Mesothelial cell of epicardium (in vitro differentiated cells): ENCODE data around the gene ARHGDIB. TPM values are rescaled to one million over a fixed set of nuclear protein-coding genes. Genes with fewer than 3 reads are reported as not detected.

Source experiments
- DNase-seq, 2 experiments: peaks; one replicate each; pipeline ENCODE4 v3.0.0; 2021; ENCODE audit warnings: low spot score in 2 of 2; ENCODE audit not compliant: unreplicated experiment in 2 of 2
- H3K27ac Mint-ChIP-seq: 2 replicates; pipeline ENCODE4 v1.8.0; 2021; ENCODE audit warnings: mixed read lengths
- H3K27me3 Mint-ChIP-seq: 2 replicates; pipeline ENCODE4 v1.8.0; 2021; ENCODE audit warnings: low read depth, mixed read lengths
- H3K36me3 Mint-ChIP-seq: 2 replicates; pipeline ENCODE4 v1.8.0; 2021; ENCODE audit warnings: mixed read lengths
- H3K4me1 Mint-ChIP-seq: 2 replicates; pipeline ENCODE4 v1.8.0; 2021; ENCODE audit warnings: mixed read lengths
- H3K4me3 Mint-ChIP-seq: 2 replicates; pipeline ENCODE4 v1.8.0; 2021; ENCODE audit warnings: mild to moderate bottlenecking, moderate library complexity, mixed read lengths
- H3K9me3 Mint-ChIP-seq: 2 replicates; pipeline ENCODE4 v1.8.0; 2021; ENCODE audit warnings: mixed read lengths
- total RNA-seq: library from RNA; stranded (reverse); gene quantifications from 3 replicates; pipeline ENCODE4 v1.2.1, GENCODE V29; 2021
- TF ChIP-seq, protein P1 (sequence below): fragments of 200-600 bp; sonication (generic); IDR thresholded peaks from one replicate; pipeline ENCODE4 v1.5.0; 2021; ENCODE audit warnings: antibody characterized with exemption; ENCODE audit not compliant: unreplicated experiment

The ARHGDIB gene
- total RNA-seq, 1 donor from 2014 or later: 28.5 TPM

DNA sequence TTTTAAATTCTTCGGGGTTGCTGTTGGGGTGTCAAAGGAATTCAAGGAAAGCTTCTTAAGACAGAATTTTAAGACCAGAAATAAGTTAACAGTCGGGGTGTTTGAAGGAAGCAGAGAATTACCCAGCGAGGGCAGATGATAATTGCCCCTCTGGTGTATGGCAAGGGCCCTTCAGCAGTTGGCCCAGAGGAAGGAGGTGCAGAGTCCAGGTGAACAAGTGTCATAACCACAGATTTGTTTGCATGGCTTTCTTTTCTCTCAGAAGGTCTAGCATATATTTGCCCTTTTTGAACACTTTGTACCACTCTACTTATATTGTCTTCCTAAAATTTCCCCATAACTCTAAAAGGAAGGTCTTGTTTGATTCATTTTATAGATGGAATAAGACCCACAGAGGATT lies 13.2 kb upstream of the ARHGDIB start:
- no peak for DNase-seq
- Mint-ChIP-seq H3K4me3 (no peak overlapping the region), H3K36me3 (peaks cover 4% of the 10 kb centered on the region), H3K4me1 (peaks cover 7% of the 10 kb centered on the region), H3K27ac (no peak overlapping the region), H3K27me3 (no peaks in the 10 kb centered on the region), H3K9me3 (peaks cover 14% of the 10 kb centered on the region)
- TF ChIP-seq, protein P1, sequence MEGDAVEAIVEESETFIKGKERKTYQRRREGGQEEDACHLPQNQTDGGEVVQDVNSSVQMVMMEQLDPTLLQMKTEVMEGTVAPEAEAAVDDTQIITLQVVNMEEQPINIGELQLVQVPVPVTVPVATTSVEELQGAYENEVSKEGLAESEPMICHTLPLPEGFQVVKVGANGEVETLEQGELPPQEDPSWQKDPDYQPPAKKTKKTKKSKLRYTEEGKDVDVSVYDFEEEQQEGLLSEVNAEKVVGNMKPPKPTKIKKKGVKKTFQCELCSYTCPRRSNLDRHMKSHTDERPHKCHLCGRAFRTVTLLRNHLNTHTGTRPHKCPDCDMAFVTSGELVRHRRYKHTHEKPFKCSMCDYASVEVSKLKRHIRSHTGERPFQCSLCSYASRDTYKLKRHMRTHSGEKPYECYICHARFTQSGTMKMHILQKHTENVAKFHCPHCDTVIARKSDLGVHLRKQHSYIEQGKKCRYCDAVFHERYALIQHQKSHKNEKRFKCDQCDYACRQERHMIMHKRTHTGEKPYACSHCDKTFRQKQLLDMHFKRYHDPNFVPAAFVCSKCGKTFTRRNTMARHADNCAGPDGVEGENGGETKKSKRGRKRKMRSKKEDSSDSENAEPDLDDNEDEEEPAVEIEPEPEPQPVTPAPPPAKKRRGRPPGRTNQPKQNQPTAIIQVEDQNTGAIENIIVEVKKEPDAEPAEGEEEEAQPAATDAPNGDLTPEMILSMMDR: no peak

DNA sequence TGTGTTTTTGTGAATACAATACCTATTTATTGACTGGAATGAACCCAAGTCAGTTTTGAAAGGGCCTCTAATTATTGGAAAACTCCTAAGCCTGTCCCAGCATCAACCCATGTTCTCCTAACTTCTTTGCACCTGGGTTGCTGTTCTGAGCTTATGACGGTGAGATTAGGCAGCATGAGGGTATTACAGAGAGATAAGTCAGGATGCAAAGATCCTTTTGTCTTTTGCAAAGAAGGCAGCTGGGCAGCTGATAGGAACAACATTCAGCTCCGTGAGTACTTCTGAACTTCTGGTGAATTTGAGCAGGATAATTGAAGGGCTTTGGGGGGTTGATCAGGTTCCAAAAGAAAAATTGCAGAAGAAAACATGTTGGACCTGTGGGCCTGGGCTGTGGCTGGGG lies 11.4 kb upstream of the ARHGDIB start, which contains the start of gene PDE6H:
Gene PDE6H (plus strand): TSS at position 227 of the 400 bp plus-strand sequence. CDS start 4,971 bp downstream, outside the sequence.
- no peak within 1 kb of the TSS for H3K27ac Mint-ChIP-seq
- DNase-seq: no peak
- TF ChIP-seq, protein P1: no peak
- peaks cover 17% of the 10 kb centered on the region for H3K9me3 Mint-ChIP-seq
- H3K36me3 Mint-ChIP-seq: peaks cover 4% of the 10 kb centered on the region
- no peak within 1 kb of the TSS for H3K4me3 Mint-ChIP-seq
- no peaks in the 10 kb centered on the region for H3K27me3 Mint-ChIP-seq
- peaks cover 6% of the 10 kb centered on the region for H3K4me1 Mint-ChIP-seq

DNA sequence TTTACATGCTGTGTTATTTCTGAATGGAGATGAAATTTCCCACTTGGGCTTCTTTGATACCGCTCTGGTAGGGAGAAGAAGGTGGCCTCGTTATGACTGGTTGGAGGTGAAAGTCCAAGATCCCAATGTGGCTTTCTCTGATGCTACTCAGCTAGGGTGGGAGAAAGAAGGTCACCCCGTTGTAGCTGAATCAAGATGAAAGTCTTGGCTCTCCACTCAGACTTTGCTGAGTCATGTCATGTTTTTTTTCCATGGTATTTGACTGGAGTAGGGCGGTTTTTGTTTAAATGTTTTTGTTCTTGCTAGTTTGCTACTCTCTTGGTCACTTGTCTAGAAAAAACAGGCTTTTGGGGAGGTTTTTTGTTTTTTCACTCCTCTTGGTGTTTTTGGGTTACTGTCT lies 9.1 kb upstream of the ARHGDIB start:
- TF ChIP-seq, protein P1: no peak
- Mint-ChIP-seq H3K36me3 (peaks cover 4% of the 10 kb centered on the region), H3K4me1 (peaks cover 3% of the 10 kb centered on the region), H3K27me3 (no peaks in the 10 kb centered on the region), H3K27ac (no peak overlapping the region), H3K9me3 (peaks cover 17% of the 10 kb centered on the region), H3K4me3 (no peak overlapping the region)
- DNase-seq: no peak

DNA sequence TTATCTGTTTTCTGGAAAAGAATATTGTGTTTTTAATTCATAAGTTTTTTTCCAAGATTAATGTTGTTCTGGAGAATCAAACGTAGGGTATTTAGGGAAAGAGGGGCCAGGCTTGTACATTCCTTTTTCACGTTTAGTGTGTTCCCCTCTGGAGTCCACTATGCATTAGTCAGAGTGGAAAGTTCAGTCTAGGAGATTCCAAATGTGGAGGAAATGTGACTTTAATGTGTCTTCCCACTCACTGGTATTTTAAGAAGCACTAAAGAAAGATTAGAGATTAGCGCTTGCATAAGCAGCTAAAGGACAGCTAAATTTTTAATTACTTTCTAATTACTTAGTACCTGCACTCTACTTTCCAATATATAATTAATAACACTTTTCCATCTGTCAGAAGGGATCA lies 7.1 kb upstream of the ARHGDIB start:
- TF ChIP-seq, protein P1: no peak
- H3K9me3 Mint-ChIP-seq: peaks cover 17% of the 10 kb centered on the region
- no peaks in the 10 kb centered on the region for H3K27me3 Mint-ChIP-seq
- DNase-seq: no peak
- H3K36me3 Mint-ChIP-seq: peaks cover 4% of the 10 kb centered on the region
- no peak overlapping the region for H3K27ac Mint-ChIP-seq
- no peaks in the 10 kb centered on the region for H3K4me1 Mint-ChIP-seq
- no peak overlapping the region for H3K4me3 Mint-ChIP-seq

DNA sequence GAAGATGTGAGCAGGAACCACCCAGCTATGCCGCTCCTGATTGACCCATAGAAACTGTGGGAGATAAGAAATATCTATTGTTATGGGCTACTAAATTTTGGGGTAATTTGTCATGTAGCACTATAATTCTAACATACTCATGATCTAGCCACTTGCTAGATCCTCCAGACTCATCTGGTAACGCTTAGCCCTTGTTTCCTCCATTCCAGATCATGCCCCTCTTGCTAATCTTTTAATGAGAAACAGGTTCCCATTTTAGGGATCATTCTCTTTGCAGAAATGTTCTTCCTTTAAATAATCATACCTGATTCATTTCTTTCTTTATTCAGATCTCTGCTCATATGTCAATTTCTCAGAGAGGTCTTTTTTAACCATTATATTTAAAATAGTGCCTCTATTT lies 3.8 kb upstream of the ARHGDIB start:
- Mint-ChIP-seq H3K9me3 (peaks cover 8% of the 10 kb centered on the region), H3K27ac (no peak overlapping the region), H3K36me3 (peaks cover 4% of the 10 kb centered on the region), H3K27me3 (no peaks in the 10 kb centered on the region), H3K4me3 (no peak overlapping the region), H3K4me1 (peaks cover 12% of the 10 kb centered on the region)
- TF ChIP-seq, protein P1: no peak
- DNase-seq: no peak

DNA sequence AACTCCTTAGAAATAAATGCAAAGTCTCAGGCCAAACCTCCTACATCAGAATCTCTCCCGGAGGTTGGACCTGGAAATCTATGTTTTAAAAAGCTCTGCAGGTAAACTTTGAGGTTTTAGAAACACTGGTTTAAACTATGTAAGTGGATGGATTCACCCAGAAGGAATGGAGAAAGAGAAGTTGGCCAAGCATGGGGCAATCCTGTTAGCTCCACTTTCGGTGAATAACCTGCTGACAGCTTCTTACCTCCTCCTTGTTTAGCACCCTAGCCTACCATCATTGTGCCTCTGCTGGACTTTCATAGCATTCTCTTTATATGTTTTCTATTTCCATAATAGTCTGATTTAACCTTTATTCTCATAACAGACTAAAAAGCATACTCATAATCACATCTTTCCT lies 3.0 kb upstream of the ARHGDIB start:
- Mint-ChIP-seq H3K27me3 (no peaks in the 10 kb centered on the region), H3K9me3 (peaks cover 3% of the 10 kb centered on the region), H3K36me3 (no peaks in the 10 kb centered on the region), H3K4me3 (no peak overlapping the region), H3K27ac (no peak overlapping the region), H3K4me1 (peaks cover 15% of the 10 kb centered on the region)
- DNase-seq: no peak
- TF ChIP-seq, protein P1: no peak
